Neural cell (in vitro differentiated cells): ENCODE data around the gene KCNH5. TPM values are rescaled to one million over a fixed set of nuclear protein-coding genes. Genes with fewer than 3 reads are reported as not detected.

Experiments used
- H2AFZ ChIP-seq: fragments of 200-600, 300-800 bp; sonication (generic), shearing (Covaris generic); 2 replicates; pipeline ENCODE4 v1.6.0; 2014; ENCODE audit warnings: low read depth, mild to moderate bottlenecking, antibody characterized with exemption, low read length, moderate library complexity
- H3F3A ChIP-seq: fragments of 200-600 bp; shearing (Covaris generic); 2 replicates; pipeline ENCODE4 v1.6.1; 2016; ENCODE audit warnings: mild to moderate bottlenecking, moderate library complexity, mixed read lengths, antibody characterized with exemption, low read length; ENCODE audit not compliant: insufficient read depth, poor library complexity, severe bottlenecking
- H3K27ac ChIP-seq: fragments of 200-600, 300-800 bp; sonication (generic), shearing (Covaris generic); 2 replicates; pipeline ENCODE4 v1.5.1; 2014; ENCODE audit warnings: mild to moderate bottlenecking, low read length, moderate library complexity
- H3K27me3 ChIP-seq: fragments of 300-800, 200-600 bp; sonication (generic), shearing (Covaris generic); 2 replicates; pipeline ENCODE4 v1.6.0; 2014; ENCODE audit warnings: mild to moderate bottlenecking, low read depth, low read length, moderate library complexity; ENCODE audit not compliant: insufficient read depth
- H3K36me3 ChIP-seq: fragments of 300-800, 200-600 bp; sonication (generic), shearing (Covaris generic); 2 replicates; pipeline ENCODE4 v1.5.1; 2014; ENCODE audit warnings: mild to moderate bottlenecking, antibody characterized with exemption, low read length, moderate library complexity; ENCODE audit not compliant: insufficient read depth
- H3K4me2 ChIP-seq: fragments of 300-800, 200-600 bp; sonication (generic), shearing (Covaris generic); 2 replicates; pipeline ENCODE4 v1.6.0; 2014; ENCODE audit warnings: mild to moderate bottlenecking, low read length
- H3K4me3 ChIP-seq: fragments of 300-800, 200-600 bp; sonication (generic), shearing (Covaris generic); 2 replicates; pipeline ENCODE4 v1.5.1; 2014; ENCODE audit warnings: mild to moderate bottlenecking, low read length, moderate library complexity
- H3K79me2 ChIP-seq: fragments of 200-600 bp; shearing (Covaris generic); replicated peaks from 2 replicates; pipeline ENCODE4 v1.6.0; 2014; ENCODE audit warnings: mild to moderate bottlenecking, low read length, moderate library complexity; ENCODE audit not compliant: insufficient read depth
- H3K9ac ChIP-seq: fragments of 300-800, 200-600 bp; sonication (generic), shearing (Covaris generic); 2 replicates; pipeline ENCODE4 v1.6.1; 2016; ENCODE audit warnings: mild to moderate bottlenecking, low read length, mixed read lengths
- H3K9me2 ChIP-seq: fragments of 200-600 bp; shearing (Covaris generic); 2 replicates; pipeline ENCODE4 v1.6.1; 2016; ENCODE audit warnings: mild to moderate bottlenecking, low read length, mixed read lengths; ENCODE audit not compliant: insufficient read depth
- H3K9me3 ChIP-seq: fragments of 200-600, 300-800 bp; sonication (generic), shearing (Covaris generic); 2 replicates; pipeline ENCODE4 v1.6.1; 2016; ENCODE audit warnings: mild to moderate bottlenecking, mixed run types, low read length, moderate library complexity, mixed read lengths
- H4K20me1 ChIP-seq: fragments of 200-600 bp; shearing (Covaris generic); 2 replicates; pipeline ENCODE4 v1.6.1; 2016; ENCODE audit warnings: mild to moderate bottlenecking, mixed run types; ENCODE audit not compliant: insufficient read depth
- EP300 ChIP-seq: fragments of 450-650 bp; conservative IDR thresholded peaks from 2 replicates; pipeline ENCODE4 v1.6.1; 2014; ENCODE audit warnings: antibody characterized with exemption, mild to moderate bottlenecking, moderate library complexity; ENCODE audit not compliant: poor library complexity, severe bottlenecking
- EZH2 ChIP-seq: fragments of 200-600, 300-800 bp; shearing (Covaris generic), sonication (generic); IDR thresholded peaks from 2 replicates; pipeline ENCODE4 v1.6.1; 2014; ENCODE audit warnings: antibody characterized with exemption, low read length, borderline replicate concordance, mild to moderate bottlenecking; ENCODE audit not compliant: insufficient read depth, poor library complexity, severe bottlenecking
- MXI1 ChIP-seq: fragments of 450-650 bp; conservative IDR thresholded peaks from 2 replicates; pipeline ENCODE4 v1.6.1; 2014; ENCODE audit warnings: antibody characterized with exemption, mild to moderate bottlenecking; ENCODE audit not compliant: poor library complexity, severe bottlenecking
- POLR2AphosphoS5 ChIP-seq: IDR thresholded peaks from 2 replicates; pipeline ENCODE4 v1.6.1; 2012
- RAD21 ChIP-seq: fragments of 450-650 bp; conservative IDR thresholded peaks from 2 replicates; pipeline ENCODE4 v1.6.1; 2014; ENCODE audit warnings: antibody characterized with exemption, mild to moderate bottlenecking, moderate library complexity
- SMC3 ChIP-seq: fragments of 450-650 bp; conservative IDR thresholded peaks from 2 replicates; pipeline ENCODE4 v1.6.1; 2014; ENCODE audit warnings: antibody characterized with exemption, mild to moderate bottlenecking, moderate library complexity; ENCODE audit not compliant: poor library complexity
- TAF1 ChIP-seq: IDR thresholded peaks from 2 replicates; pipeline ENCODE4 v1.6.1; 2012; ENCODE audit warnings: low read depth
- polyA plus RNA-seq: library from polyadenylated mRNA; depleted of rRNA; stranded (reverse); fragments of >200 nt; gene quantifications from 2 replicates; pipeline ENCODE4 v1.2.3, GENCODE V29; 2014
- TF ChIP-seq, protein P1 (sequence below): fragments of 450-650 bp; IDR thresholded peaks from 2 replicates; pipeline ENCODE4 v1.5.1; 2014; ENCODE audit warnings: antibody characterized with exemption, mild to moderate bottlenecking, moderate library complexity; ENCODE audit not compliant: poor library complexity, severe bottlenecking
- TF ChIP-seq, protein P2 (sequence below): IDR thresholded peaks from 2 replicates; pipeline ENCODE4 v1.6.1; 2012; ENCODE audit warnings: borderline replicate concordance

Gene KCNH5
- polyA plus RNA-seq, 1 donor from 2014 or later, result 0.95 TPM

DNA sequence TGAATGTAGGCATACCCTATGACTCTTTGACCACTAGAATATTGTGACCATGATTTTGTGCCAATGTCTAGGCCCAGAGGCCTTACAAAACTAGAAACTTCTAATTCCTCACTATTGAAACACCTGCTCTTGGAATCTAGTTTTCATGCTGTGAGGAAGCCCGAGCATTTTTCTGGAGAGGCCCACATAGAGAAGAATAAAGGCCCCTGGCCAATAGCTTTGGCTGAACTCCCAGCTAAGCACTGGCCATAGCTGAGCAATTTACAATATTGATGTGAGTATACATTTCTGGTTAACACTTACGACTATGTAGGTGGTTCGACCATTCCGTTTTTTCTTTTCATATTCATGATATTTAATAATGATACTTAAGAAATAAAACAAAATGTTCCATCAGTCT, 190.3 kb downstream of the KCNH5 start:
- Histone ChIP-seq H4K20me1 (no peaks in the 10 kb centered on the region), H3K9me2 (no peaks in the 10 kb centered on the region), H3K27me3 (no peaks in the 10 kb centered on the region), H3K36me3 (no peaks in the 10 kb centered on the region), H3K79me2 (no peaks in the 10 kb centered on the region), H3F3A (no peaks in the 10 kb centered on the region), H3K4me3 (no peak overlapping the region), H3K9ac (no peak overlapping the region), H3K9me3 (no peaks in the 10 kb centered on the region), H3K4me2 (no peak overlapping the region), H3K27ac (no peak overlapping the region), H2AFZ (no peak overlapping the region)
- TF ChIP-seq POLR2AphosphoS5, result no peak
- TF ChIP-seq, protein P1, sequence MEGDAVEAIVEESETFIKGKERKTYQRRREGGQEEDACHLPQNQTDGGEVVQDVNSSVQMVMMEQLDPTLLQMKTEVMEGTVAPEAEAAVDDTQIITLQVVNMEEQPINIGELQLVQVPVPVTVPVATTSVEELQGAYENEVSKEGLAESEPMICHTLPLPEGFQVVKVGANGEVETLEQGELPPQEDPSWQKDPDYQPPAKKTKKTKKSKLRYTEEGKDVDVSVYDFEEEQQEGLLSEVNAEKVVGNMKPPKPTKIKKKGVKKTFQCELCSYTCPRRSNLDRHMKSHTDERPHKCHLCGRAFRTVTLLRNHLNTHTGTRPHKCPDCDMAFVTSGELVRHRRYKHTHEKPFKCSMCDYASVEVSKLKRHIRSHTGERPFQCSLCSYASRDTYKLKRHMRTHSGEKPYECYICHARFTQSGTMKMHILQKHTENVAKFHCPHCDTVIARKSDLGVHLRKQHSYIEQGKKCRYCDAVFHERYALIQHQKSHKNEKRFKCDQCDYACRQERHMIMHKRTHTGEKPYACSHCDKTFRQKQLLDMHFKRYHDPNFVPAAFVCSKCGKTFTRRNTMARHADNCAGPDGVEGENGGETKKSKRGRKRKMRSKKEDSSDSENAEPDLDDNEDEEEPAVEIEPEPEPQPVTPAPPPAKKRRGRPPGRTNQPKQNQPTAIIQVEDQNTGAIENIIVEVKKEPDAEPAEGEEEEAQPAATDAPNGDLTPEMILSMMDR, result no peak
- TF ChIP-seq TAF1, result no peak
- no peak for TF ChIP-seq EZH2
- TF ChIP-seq EP300, result no peak
- no peak for TF ChIP-seq MXI1
- TF ChIP-seq, protein P2, sequence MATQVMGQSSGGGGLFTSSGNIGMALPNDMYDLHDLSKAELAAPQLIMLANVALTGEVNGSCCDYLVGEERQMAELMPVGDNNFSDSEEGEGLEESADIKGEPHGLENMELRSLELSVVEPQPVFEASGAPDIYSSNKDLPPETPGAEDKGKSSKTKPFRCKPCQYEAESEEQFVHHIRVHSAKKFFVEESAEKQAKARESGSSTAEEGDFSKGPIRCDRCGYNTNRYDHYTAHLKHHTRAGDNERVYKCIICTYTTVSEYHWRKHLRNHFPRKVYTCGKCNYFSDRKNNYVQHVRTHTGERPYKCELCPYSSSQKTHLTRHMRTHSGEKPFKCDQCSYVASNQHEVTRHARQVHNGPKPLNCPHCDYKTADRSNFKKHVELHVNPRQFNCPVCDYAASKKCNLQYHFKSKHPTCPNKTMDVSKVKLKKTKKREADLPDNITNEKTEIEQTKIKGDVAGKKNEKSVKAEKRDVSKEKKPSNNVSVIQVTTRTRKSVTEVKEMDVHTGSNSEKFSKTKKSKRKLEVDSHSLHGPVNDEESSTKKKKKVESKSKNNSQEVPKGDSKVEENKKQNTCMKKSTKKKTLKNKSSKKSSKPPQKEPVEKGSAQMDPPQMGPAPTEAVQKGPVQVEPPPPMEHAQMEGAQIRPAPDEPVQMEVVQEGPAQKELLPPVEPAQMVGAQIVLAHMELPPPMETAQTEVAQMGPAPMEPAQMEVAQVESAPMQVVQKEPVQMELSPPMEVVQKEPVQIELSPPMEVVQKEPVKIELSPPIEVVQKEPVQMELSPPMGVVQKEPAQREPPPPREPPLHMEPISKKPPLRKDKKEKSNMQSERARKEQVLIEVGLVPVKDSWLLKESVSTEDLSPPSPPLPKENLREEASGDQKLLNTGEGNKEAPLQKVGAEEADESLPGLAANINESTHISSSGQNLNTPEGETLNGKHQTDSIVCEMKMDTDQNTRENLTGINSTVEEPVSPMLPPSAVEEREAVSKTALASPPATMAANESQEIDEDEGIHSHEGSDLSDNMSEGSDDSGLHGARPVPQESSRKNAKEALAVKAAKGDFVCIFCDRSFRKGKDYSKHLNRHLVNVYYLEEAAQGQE, result no peak
- TF ChIP-seq RAD21, result no peak
- TF ChIP-seq SMC3, result no peak

- no peak overlapping the region for H3K4me2 ChIP-seq
- no peaks in the 10 kb centered on the region for H3K79me2 ChIP-seq
- no peaks in the 10 kb centered on the region for H3K36me3 ChIP-seq
- H4K20me1 ChIP-seq, result no peaks in the 10 kb centered on the region
- H3K4me3 ChIP-seq, result no peak overlapping the region
- no peak overlapping the region for H2AFZ ChIP-seq
- no peak for TF ChIP-seq SMC3
- H3F3A ChIP-seq, result no peaks in the 10 kb centered on the region
- H3K9me3 ChIP-seq, result no peaks in the 10 kb centered on the region
- no peak overlapping the region for H3K9ac ChIP-seq
- no peaks in the 10 kb centered on the region for H3K27me3 ChIP-seq
- H3K9me2 ChIP-seq, result no peaks in the 10 kb centered on the region
- no peak overlapping the region for H3K27ac ChIP-seq
These were observed 198.1 kb downstream of the KCNH5 start for GRCh38 chr14:62847168-62847567.

DNA sequence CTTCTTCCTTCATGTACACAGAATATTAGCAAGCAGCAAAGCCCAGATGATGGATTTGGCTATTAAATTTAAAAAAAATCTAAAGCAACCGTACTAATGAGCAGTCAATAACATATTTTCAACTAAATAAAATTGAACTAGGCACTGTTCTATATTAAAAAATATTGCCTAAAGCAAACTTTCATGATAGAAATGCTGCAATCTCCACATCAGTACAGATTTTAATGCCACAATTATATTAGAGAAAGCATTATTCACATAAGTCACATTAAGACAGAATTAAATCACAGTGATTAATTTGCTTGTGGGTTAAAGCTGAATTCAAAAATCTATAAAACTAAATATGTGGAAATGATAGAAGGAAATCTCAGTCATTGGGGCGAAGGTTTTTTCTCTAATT, 200.7 kb downstream of the KCNH5 start:
- H4K20me1 ChIP-seq, result no peaks in the 10 kb centered on the region
- no peaks in the 10 kb centered on the region for H3K9me2 ChIP-seq
- no peaks in the 10 kb centered on the region for H3K9me3 ChIP-seq
- no peaks in the 10 kb centered on the region for H3K36me3 ChIP-seq
- no peak overlapping the region for H2AFZ ChIP-seq
- H3K79me2 ChIP-seq, result no peaks in the 10 kb centered on the region
- H3K4me2 ChIP-seq, result no peak overlapping the region
- no peak overlapping the region for H3K9ac ChIP-seq
- H3K27me3 ChIP-seq, result no peaks in the 10 kb centered on the region
- no peak overlapping the region for H3K4me3 ChIP-seq
- no peak overlapping the region for H3K27ac ChIP-seq
- no peak for TF ChIP-seq RAD21
- no peak for TF ChIP-seq MXI1
- TF ChIP-seq EP300, result no peak
- no peak for TF ChIP-seq EZH2
- TF ChIP-seq, protein P1, result no peak
- TF ChIP-seq, protein P2, result no peak
- no peak for TF ChIP-seq TAF1
- TF ChIP-seq POLR2AphosphoS5, result no peak
- TF ChIP-seq SMC3, result no peak
- no peaks in the 10 kb centered on the region for H3F3A ChIP-seq
